AG04449 (cell line): Measurements from ENCODE around the gene WSCD2.

Source experiments
- CTCF ChIA-PET: fragments of 350-600 bp; formaldehyde crosslinking; extraction: SDS; loops from one replicate; lab custom pipeline; 2021; ENCODE audit warnings: antibody characterized with exemption; lab: Yijun Ruan, JAX
- POLR2A ChIA-PET: fragments of 400-600, 350-600 bp; formaldehyde crosslinking; extraction: SDS; loops from one replicate; lab custom pipeline; 2020; ENCODE audit warnings: antibody characterized with exemption, inconsistent platforms; lab: Yijun Ruan, JAX
- DNase-seq: peaks from one replicate; pipeline ENCODE4 v3.0.0-alpha.2; 2010; ENCODE audit warnings: low read depth, low spot score
- H3K4me3 ChIP-seq: 2 replicates; pipeline ENCODE4 v1.5.1; 2011; ENCODE audit warnings: low read depth, mild to moderate bottlenecking, control low read depth, low read length
- TF ChIP-seq, protein P1 (sequence below): IDR thresholded peaks from one replicate; pipeline ENCODE4 v1.5.1; 2011; ENCODE audit warnings: mild to moderate bottlenecking, moderate library complexity, low read length, control low read depth, inconsistent platforms; ENCODE audit not compliant: insufficient read depth; ENCODE audit errors: missing control alignments

WSCD2 gene

DNA sequence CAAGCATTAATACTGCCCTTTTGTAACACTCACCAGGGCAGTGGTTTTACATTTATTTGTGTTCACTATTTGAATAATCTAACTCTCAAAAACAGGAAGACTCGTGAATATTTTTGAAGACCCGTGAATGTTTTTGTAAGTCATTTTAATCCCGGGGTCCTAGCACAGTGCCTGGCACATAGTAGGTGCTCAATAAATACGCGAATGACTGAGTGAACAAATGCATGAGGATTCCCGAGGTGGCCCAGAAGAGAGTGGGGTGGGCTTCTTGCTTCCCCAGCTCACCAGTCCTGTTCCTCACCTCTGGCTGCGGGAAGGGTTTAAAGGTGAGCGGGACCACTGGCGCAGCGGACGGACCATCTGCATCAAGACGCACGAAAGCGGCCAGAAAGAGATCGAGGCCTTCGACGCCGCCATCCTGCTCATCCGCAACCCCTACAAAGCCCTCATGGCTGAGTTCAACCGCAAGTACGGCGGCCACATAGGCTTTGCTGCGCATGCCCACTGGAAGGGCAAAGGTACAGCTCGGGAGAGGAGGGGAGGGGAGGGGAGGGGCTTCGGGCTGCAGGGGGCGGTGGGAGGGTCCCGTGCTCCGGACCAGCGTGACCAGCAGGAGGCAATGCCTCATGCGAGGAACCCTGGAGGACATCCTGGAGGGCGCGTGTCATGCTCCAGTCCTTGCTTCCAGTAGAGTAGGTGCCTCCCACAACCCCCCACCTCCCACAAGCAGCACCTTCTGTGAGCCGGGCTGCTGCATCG, 111.1 kb downstream of the WSCD2 start:
- TF ChIP-seq, protein P1, sequence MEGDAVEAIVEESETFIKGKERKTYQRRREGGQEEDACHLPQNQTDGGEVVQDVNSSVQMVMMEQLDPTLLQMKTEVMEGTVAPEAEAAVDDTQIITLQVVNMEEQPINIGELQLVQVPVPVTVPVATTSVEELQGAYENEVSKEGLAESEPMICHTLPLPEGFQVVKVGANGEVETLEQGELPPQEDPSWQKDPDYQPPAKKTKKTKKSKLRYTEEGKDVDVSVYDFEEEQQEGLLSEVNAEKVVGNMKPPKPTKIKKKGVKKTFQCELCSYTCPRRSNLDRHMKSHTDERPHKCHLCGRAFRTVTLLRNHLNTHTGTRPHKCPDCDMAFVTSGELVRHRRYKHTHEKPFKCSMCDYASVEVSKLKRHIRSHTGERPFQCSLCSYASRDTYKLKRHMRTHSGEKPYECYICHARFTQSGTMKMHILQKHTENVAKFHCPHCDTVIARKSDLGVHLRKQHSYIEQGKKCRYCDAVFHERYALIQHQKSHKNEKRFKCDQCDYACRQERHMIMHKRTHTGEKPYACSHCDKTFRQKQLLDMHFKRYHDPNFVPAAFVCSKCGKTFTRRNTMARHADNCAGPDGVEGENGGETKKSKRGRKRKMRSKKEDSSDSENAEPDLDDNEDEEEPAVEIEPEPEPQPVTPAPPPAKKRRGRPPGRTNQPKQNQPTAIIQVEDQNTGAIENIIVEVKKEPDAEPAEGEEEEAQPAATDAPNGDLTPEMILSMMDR: no peak
- no peak for DNase-seq
- POLR2A ChIA-PET: no interaction called here
- CTCF ChIA-PET: no interaction called here
- no peak overlapping the region for H3K4me3 ChIP-seq

- POLR2A ChIA-PET: no interaction called here
- TF ChIP-seq, protein P1: no peak
- CTCF ChIA-PET: no interaction called here
- no peak for DNase-seq
- no peak overlapping the region for H3K4me3 ChIP-seq
Observed at GRCh38 chr12:108240928-108241327, 111.8 kb downstream of the WSCD2 start.

GRCh38 chr12:108241986-108242703, 113.1 kb downstream of the WSCD2 start:
- ChIA-PET CTCF (no interaction called here), POLR2A (no interaction called here)
- TF ChIP-seq, protein P1: no peak
- DNase-seq: no peak
- H3K4me3 ChIP-seq: no peak overlapping the region

DNA sequence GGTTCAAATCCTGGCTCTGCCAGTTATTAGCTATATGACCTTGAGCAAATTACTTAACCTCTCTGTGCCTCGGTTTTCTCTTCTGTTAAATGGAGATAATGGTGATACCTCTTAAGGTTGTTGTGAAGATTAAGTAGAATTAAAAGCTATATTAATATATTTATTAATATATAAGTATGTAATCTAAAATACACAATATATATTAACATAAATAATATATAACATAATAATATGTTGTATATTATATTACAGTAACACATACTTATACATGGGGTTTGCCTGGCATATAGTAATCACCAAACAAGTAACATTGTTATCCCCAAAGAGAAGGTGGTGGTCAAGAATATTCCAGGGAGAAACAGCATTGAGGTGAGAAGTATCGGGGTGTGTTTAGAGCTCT, 118.0 kb downstream of the WSCD2 start:
- TF ChIP-seq, protein P1: no peak
- no peak overlapping the region for H3K4me3 ChIP-seq
- DNase-seq: no peak
- ChIA-PET POLR2A (no interaction called here), CTCF (no interaction called here)

- POLR2A ChIA-PET: no interaction called here
Observed at GRCh38 chr12:108248011-108248410, 118.9 kb downstream of the WSCD2 start.

GRCh38 chr12:108252523-108252922, 123.4 kb downstream of the WSCD2 start:
- ChIA-PET CTCF (no interaction called here), POLR2A (no interaction called here)
- H3K4me3 ChIP-seq: no peak overlapping the region
- TF ChIP-seq, protein P1: no peak
- DNase-seq: no peak

More at GRCh38 chr12:108248011-108248410, 118.9 kb downstream of the WSCD2 start:
- TF ChIP-seq, protein P1: no peak
- DNase-seq: no peak
- CTCF ChIA-PET: no interaction called here
- no peak overlapping the region for H3K4me3 ChIP-seq
